NCI-H510A (cell line): ENCODE results near the gene BUB1.
"Not testable (repeated sequence)": the region's sequence is repeated elsewhere in the genome, so short reads cannot be mapped to it uniquely, and the experiment has no call there.

ENCODE experiments used
- DNase-seq: peaks from one replicate; lab custom pipeline; 2025; lab: John Stamatoyannopoulos, UW

BUB1 gene

DNA sequence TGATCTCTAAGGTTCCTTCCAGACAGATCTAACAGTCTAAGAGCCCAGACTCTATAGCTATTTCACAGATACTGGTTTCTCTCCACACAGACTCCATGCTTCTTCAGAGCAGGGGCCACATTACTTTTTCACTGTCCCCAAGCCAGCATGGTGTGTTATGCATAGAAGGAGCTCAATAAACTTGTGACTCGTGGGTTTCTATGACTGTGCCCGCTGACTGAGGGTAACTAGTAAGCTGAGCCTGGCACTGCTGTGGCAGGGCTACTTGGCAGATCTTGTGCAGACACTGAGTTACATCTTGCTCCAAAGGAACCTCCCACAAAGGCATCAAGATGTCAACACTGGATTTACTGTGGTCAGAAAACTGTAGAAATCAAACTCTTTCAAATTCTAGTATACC, 85.9 kb downstream of the BUB1 start:
- not testable (repeated sequence) for DNase-seq

DNA sequence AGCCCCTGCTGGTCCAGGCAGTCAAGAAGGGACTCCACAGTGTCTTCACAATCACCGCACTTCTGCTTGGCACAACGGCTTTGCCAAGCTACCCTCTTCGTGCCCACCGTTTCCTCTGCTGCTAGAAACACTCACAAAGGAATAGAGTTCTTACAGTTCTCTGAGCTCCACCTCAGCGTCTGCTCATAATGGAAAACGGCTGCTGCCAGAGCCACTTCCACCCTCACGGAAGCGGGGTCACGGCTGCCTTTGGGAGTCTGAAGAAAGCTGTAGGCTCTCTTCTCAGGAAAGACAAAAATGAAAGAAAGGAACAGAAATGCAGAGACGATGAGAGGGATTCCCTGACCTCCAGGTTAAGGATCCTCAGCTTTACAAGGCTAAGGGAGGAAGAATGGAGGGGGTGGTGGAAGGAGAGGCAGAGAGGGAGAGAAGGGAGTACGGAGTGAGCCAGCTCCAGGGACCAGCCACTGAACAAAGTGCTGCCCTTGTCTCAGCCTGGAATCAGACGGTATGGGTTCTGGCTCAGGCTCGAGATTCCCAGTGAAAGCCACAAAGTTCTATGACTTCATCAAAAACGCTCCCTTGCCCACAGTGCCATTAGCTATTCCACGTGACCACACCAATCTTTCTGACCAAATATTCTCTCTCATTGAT, 88.1 kb downstream of the BUB1 start:
- not testable (repeated sequence) for DNase-seq

DNA sequence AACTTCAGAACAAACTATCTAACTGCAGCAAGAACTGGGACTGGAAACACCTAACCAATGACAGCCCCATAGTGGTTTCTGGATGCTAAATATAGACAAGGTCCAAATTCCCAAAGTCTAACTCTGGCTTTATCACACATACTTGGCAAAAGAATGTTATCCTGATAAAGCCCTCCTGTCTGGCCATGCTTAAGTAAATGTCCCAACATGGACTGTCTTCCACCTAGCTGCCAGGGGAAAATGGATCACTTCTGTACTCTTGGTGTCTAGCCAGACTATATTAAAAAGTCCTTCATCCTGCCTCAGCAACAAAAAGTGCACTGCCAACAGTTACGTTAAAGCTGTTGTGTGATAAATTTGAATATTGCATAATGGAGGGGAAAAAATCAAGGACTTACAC, 89.3 kb downstream of the BUB1 start:
- DNase-seq, result not testable (repeated sequence)
